ENCODE results near the gene SLC35G6. TPM values are rescaled to one million over a fixed set of nuclear protein-coding genes. Genes with fewer than 3 reads are reported as not detected.
A peak's percentile ranks its signal among the peaks of the same experiment; 100 is the strongest.

The SLC35G6 gene
- total and polyA plus RNA-seq, 2 of the 13 experiments (the other 11 are each of a cell fraction or from before 2014, with no cell fraction given), result 0.07 TPM; not detected in 1

DNA sequence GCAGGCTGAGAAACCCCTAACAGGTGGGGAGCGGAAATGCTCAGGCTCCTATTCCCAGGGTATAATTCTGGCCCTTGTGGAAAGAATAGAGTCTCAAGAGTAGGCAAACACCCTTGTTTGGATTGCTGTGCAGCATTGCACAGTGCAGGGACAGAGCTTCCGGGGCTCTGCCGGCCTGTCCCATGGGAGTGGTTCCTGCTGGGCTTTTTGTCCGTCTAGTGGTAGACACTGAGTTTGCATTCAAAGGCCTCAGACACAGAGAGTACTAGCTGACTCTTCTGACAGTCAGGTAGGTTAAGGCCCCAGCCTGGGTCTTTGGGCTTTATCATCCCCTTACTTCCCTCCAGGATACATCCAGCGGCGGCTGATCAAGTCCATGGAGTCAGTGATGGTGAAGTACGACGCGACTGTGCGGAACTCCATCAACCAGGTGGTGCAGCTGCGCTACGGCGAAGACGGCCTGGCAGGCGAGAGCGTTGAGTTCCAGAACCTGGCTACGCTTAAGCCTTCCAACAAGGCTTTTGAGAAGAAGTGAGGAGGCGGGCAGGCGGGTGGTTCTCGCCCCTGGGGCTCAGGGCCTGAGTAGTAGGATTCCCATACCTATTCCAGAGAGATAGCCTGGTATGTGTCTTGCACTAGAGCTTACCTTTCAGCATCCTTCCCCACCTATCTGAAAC, 21.1 kb downstream of the SLC35G6 start:
- peaks cover 52 to 84% of the 10 kb centered on the region in 2 experiments for H3K36me3 ChIP-seq (replicated peaks in 1 of 2; ENCODE audit: control insufficient read depth in 1 of 2, insufficient read depth in 2 of 2, low read length in 2 of 2)
- no peaks in the 10 kb centered on the region for H3K4me1 ChIP-seq (ENCODE audit: insufficient read depth, low read length)
- H4K20me1 ChIP-seq (ENCODE audit: insufficient read depth, low read length), result no peaks in the 10 kb centered on the region
- FAIRE-seq (no peak), DNase-seq (ENCODE audit: low spot score) (no peak), ATAC-seq (peak; percentile 68)
- POLR2A ChIA-PET, result no interaction called here
- no peak overlapping the region for H3K9ac ChIP-seq (ENCODE audit: insufficient read depth, low read depth, low read length)
- no peak overlapping the region for H3K4me2 ChIP-seq (ENCODE audit: low read depth, low read length)
- 99% methylated on average over 17 of the region's 20 CpGs for WGBS (ENCODE audit: low lambda C conversion rate)
- H3K4me3 ChIP-seq (replicated peaks in 1 of 3; ENCODE audit: insufficient read depth in 1 of 3, low read depth in 2 of 3, low read length in 3 of 3), result no peak overlapping the region
- no peaks in the 10 kb centered on the region for H3K27me3 ChIP-seq (ENCODE audit: control insufficient read depth in 1 of 2, insufficient read depth in 2 of 2, low read length in 2 of 2)
- intact Hi-C loops (cut with micrococcal nuclease; ENCODE audit: unreplicated experiment) (loop anchor here (5.0 kb wide), 1 partner anchor 145 kb away; the partner anchor contains the start of gene TMEM95), in situ Hi-C loops (cut with HindIII; ENCODE audit: extremely low pct_ligation_motif_present, low pct_unique_long_range_greater_than_20kb) (no loop called here)
- no peaks in the 10 kb centered on the region for H3K9me3 ChIP-seq (ENCODE audit: low read length)
- no peaks in the 10 kb centered on the region for H3K79me2 ChIP-seq (ENCODE audit: insufficient read depth, low read length)
- H2AFZ ChIP-seq (ENCODE audit: low read length), result no peak overlapping the region
- CTCF ChIA-PET (ENCODE audit: low intra/inter-chr PET ratio, low total read pairs), result interaction anchor here (0.7 kb wide), 1 partner anchor 145 kb away, joined by 3 read pairs; no protein-coding TSS in a partner anchor
- no peak overlapping the region for H3K27ac ChIP-seq (ENCODE audit: extremely low read length, insufficient read depth, low read length)
- BruUV-seq (replicated peaks), result no TSS peak
- no peak for TF ChIP-seq ZKSCAN1 (IDR thresholded peaks at IDR 0.05; ENCODE audit: low read length)
- no peak for TF ChIP-seq HOMEZ (CRISPR knock-in tag; IDR thresholded peaks at IDR 0.05; ENCODE audit: low read depth)
- TF ChIP-seq, protein P1, sequence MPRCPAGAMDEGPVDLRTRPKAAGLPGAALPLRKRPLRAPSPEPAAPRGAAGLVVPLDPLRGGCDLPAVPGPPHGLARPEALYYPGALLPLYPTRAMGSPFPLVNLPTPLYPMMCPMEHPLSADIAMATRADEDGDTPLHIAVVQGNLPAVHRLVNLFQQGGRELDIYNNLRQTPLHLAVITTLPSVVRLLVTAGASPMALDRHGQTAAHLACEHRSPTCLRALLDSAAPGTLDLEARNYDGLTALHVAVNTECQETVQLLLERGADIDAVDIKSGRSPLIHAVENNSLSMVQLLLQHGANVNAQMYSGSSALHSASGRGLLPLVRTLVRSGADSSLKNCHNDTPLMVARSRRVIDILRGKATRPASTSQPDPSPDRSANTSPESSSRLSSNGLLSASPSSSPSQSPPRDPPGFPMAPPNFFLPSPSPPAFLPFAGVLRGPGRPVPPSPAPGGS (CRISPR knock-in tag; IDR thresholded peaks at IDR 0.05), result no peak
- no peak for TF ChIP-seq MAFF (IDR thresholded peaks at IDR 0.05; ENCODE audit: low read depth, low read length)
- TF ChIP-seq ZNF691 (CRISPR knock-in tag; IDR thresholded peaks at IDR 0.05; ENCODE audit: borderline replicate concordance, low read depth), result no peak
- TF ChIP-seq MBNL3 (CRISPR knock-in tag; conservative IDR thresholded peaks at IDR 0.05), result no peak
- no peak for TF ChIP-seq ZHX2 (IDR thresholded peaks at IDR 0.05; ENCODE audit: low read depth)
- TF ChIP-seq ZHX2 (CRISPR knock-in tag; IDR thresholded peaks at IDR 0.05; ENCODE audit: borderline replicate concordance), result no peak
- TF ChIP-seq ZNF33B (CRISPR knock-in tag; IDR thresholded peaks at IDR 0.05), result no peak
- TF ChIP-seq, protein P2, sequence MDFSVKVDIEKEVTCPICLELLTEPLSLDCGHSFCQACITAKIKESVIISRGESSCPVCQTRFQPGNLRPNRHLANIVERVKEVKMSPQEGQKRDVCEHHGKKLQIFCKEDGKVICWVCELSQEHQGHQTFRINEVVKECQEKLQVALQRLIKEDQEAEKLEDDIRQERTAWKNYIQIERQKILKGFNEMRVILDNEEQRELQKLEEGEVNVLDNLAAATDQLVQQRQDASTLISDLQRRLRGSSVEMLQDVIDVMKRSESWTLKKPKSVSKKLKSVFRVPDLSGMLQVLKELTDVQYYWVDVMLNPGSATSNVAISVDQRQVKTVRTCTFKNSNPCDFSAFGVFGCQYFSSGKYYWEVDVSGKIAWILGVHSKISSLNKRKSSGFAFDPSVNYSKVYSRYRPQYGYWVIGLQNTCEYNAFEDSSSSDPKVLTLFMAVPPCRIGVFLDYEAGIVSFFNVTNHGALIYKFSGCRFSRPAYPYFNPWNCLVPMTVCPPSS (IDR thresholded peaks at IDR 0.05), result no peak
- TF ChIP-seq ZNF205 (CRISPR knock-in tag; IDR thresholded peaks at IDR 0.05), result no peak

Data from HepG2 (cell line).